Measurements from ENCODE around the gene QRICH1. TPM values are rescaled to one million over a fixed set of nuclear protein-coding genes. Genes with fewer than 3 reads are reported as not detected.
A peak's percentile ranks its signal among the peaks of the same experiment; 100 is the strongest.

QRICH1 gene
- total and polyA plus RNA-seq, 10 of the 15 experiments (the other 5 are each of a cell fraction or from before 2014, with no cell fraction given): 22.2 to 116 (median 81.4) TPM

- DNase-seq (ENCODE audit: low read depth, low spot score) (no peak), FAIRE-seq (no peak), ATAC-seq (peak; percentile 67)
- in situ Hi-C loops (cut with MboI) (no loop called here), intact Hi-C loops (cut with micrococcal nuclease; ENCODE audit: unreplicated experiment) (loop anchor here (2.0 kb wide), 1 partner anchor 25 kb away; no protein-coding TSS in a partner anchor)
- Histone ChIP-seq H3K27me3 (replicated peaks in 1 of 2; ENCODE audit: control insufficient read depth in 2 of 2, insufficient read depth in 2 of 2, low read length in 1 of 2) (no peaks in the 10 kb centered on the region), H3K27ac (ENCODE audit: control insufficient read depth, insufficient read depth) (no peak overlapping the region), H3K4me2 (ENCODE audit: control insufficient read depth, insufficient read depth) (no peak overlapping the region), H3K4me1 (ENCODE audit: control insufficient read depth, insufficient read depth, low read length) (peaks cover 5% of the 10 kb centered on the region; the same call in 1 of the 2 replicates), H3K36me3 (ENCODE audit: control insufficient read depth in 2 of 2, insufficient read depth in 2 of 2, low read length in 1 of 2) (peaks cover 24 to 30% of the 10 kb centered on the region in 2 experiments), H3K79me2 (ENCODE audit: control insufficient read depth, insufficient read depth, low read length) (peaks cover 16% of the 10 kb centered on the region), H3K9me3 (replicated peaks; ENCODE audit: control insufficient read depth, insufficient read depth, low read length) (no peaks in the 10 kb centered on the region), H2AFZ (ENCODE audit: control insufficient read depth, low read depth, low read length) (no peak overlapping the region), H4K20me1 (ENCODE audit: control insufficient read depth, insufficient read depth) (0 out of 2 replicates have a peak, but pooled peaks cover 3% of the 10 kb centered on the region), H3K9ac (ENCODE audit: control insufficient read depth, insufficient read depth, low read length) (no peak overlapping the region), H3K4me3 (no peak overlapping the region)
- TF ChIP-seq SMAD5 (IDR thresholded peaks at IDR 0.05; ENCODE audit: low read depth) (0 out of 2 replicates have a peak, but pooled peaks have one; percentile 17), HCFC1 (IDR thresholded peaks at IDR 0.05; ENCODE audit: low read length) (no peak), CHD2 (IDR thresholded peaks at IDR 0.05; ENCODE audit: borderline replicate concordance, low read depth, low read length) (no peak), PRDM15 (CRISPR knock-in tag; IDR thresholded peaks at IDR 0.05) (no peak), RAD21 (IDR thresholded peaks at IDR 0.05; ENCODE audit: insufficient read depth, low read depth, low read length) (peak; percentile 48), POLR2AphosphoS5 (IDR thresholded peaks at IDR 0.05; ENCODE audit: low read length) (peak; percentile 10; the same call in 1 of the 2 replicates), ATF3 (IDR thresholded peaks at IDR 0.05; ENCODE audit: borderline replicate concordance, extremely low read depth, low read depth, low read length) (no peak), CTCF (IDR thresholded peaks at IDR 0.05 in 2 of 3, conservative IDR thresholded peaks at IDR 0.05 in 1 of 3; ENCODE audit: control insufficient read depth in 2 of 3, extremely low read depth in 1 of 3, insufficient read depth in 1 of 3, low read depth in 3 of 3, low read length in 3 of 3) (peak; percentile 62 to 85 (median 71)), YY1 (IDR thresholded peaks at IDR 0.05; ENCODE audit: low read depth, low read length) (peak; percentile 43; the same call in 1 of the 2 replicates), SMC3 (IDR thresholded peaks at IDR 0.05; ENCODE audit: borderline replicate concordance, low read length) (peak; percentile 57), POU2F2 (IDR thresholded peaks at IDR 0.05; ENCODE audit: borderline replicate concordance, low read depth, low read length) (no peak)
- SMC1A ChIA-PET (ENCODE audit: uncharacterized antibody, unreplicated experiment): interaction anchor here (1.0 kb wide), 1 partner anchor 26 kb away, joined by 3 read pairs; no protein-coding TSS in a partner anchor
- BruUV-seq (replicated peaks): no TSS peak
- CTCF ChIA-PET: interaction anchor here (0.7 to 4.7 kb wide), 5 partner anchors 8 to 274 kb away, joined by 3 to 44 read pairs (median 6); no protein-coding TSS in a partner anchor
- RAD21 ChIA-PET (ENCODE audit: unreplicated experiment): interaction anchor here (2.5 kb wide), 1 partner anchor 26 kb away, joined by 9 read pairs; no protein-coding TSS in a partner anchor
- POLR2A ChIA-PET: interaction anchor here (0.5 to 2.6 kb wide), 4 partner anchors 8 to 48 kb away, joined by 3 to 7 read pairs (median 5); partner anchors contain the start of gene NDUFAF3
- WGBS (ENCODE audit: insufficient coverage, insufficient replicate concordance, low lambda C conversion rate, missing lambda C conversion rate): 80% methylated on average over 24 of the region's 24 CpGs
Measured at GRCh38 chr3:49013738-49014660, 79.9 kb downstream of the QRICH1 start.
